Inferior parietal cortex (tissue), 1 donor: Measurements from ENCODE around the gene CXCL13.
A peak's percentile ranks its signal among the peaks of the same experiment; 100 is the strongest.
"Not testable (repeated sequence)": the region's sequence is repeated elsewhere in the genome, so short reads cannot be mapped to it uniquely, and the experiment has no call there.

Experiments used
- DNase-seq: peaks from one replicate; pipeline ENCODE4 v3.0.0-alpha.2; 2016; ENCODE audit errors: extremely low spot score

Gene CXCL13

DNA sequence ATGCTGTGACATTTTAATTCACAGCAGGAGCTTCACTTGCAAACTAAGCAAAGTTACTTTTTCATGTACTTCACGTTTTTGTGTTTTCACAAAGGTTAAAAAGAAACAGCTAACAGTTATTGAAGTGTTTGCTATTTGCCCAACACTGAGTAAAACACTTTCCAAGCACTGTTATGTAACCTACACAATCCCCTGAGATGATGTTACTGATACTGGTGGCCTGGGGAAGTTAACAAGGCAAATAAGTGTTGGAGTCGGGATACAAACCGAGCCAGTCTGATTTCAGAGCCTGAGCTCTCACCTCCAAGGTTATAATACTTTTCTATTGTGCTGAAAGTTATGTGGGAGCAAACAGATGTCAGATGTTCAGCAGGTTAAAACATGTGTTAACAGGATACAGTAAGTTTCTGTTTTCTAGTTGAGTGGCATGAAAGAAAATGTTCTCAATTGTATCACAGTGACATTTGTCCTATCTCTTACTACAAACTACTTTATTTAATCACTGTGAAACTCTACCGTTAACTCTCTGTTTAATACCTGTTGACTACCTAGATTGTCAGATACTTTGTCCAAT lies 3.9 kb upstream of the CXCL13 start:
- DNase-seq: no peak

- DNase-seq: no peak
Measured at GRCh38 chr4:77613267-77613666, 7.6 kb downstream of the CXCL13 start.

DNA sequence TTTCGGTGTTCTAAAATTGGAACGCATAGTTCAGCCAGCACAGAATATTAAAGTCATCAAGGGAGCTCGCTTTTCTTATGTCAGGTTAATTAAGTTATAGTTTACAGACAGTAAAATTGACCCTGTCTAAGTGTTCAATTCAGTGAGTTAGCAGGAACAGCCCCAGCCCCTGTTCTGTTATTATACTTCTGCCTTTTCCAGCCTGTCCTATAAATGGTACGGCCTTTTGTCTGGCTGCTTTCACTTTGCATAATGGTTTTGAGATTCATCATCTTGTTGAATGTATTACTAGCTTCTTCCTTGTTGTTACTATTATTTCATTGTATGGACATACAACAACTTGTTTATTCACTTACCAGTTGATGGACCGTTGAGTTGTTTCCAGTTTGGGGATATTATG lies 9.5 kb downstream of the CXCL13 start:
- no peak for DNase-seq

DNA sequence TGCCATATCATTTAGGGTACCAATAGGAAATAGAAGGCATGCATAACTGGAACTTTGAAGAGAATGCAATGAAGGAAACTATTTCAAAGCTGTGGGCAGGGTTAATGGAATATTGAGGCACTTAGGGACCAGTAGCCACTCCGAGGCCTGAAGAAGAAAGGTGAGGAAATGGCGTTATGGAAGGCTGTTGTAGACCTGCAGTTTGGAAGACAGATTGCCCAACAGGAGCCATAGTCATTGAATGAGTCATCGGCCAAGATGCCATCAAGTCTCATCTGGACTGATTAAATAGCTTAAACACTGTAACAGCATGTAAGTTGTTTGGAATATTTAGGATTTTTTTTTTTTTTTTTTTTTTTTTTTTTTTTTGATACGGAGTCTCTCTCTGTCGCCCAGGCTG lies 11.6 kb downstream of the CXCL13 start:
- DNase-seq: no peak

DNA sequence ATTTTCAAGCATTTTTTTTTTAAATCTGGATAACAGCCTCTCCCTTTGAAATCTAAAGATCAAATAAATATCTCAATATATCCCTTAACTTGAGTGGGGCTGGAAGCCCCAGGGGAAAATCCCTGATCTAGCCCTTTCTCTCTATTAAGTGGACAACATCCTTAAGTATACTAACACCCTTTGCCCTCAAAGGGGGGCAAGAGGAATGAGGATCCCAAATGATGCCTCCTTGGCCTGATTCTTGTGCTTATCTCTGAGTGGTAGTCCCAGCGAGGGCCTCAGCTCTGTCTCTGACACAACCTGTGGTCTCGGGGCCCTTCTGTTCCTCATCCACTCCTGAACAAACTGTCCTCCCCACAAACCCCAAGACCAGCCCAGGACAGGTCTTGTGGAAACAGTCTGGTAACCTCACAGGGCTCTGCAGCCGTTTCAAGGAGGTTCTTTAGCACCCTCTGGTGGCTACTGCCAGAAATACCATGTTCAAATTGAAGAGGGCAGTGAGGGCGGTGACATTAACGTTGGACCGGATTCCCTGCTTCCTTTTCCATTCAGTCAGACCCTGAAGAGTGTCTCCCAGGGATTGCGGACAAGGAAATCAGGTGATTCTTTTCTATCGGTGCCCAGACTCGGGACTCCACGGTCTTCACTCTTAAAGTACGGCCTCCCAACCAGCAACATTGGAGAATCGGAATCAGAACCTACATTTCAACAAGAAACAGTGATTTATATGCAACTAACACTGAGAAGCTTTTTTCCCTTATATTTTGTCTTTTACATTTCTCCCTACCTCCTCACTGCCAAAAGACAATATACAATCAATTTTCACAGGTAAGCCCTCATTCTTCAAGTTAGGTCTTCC lies 13.0 kb downstream of the CXCL13 start:
- DNase-seq: peak; percentile 90

- DNase-seq: peak; percentile 47
Measured at GRCh38 chr4:77619408-77619807, 13.8 kb downstream of the CXCL13 start.

- DNase-seq: no peak
Measured at GRCh38 chr4:77621254-77621653, 15.6 kb downstream of the CXCL13 start.

DNA sequence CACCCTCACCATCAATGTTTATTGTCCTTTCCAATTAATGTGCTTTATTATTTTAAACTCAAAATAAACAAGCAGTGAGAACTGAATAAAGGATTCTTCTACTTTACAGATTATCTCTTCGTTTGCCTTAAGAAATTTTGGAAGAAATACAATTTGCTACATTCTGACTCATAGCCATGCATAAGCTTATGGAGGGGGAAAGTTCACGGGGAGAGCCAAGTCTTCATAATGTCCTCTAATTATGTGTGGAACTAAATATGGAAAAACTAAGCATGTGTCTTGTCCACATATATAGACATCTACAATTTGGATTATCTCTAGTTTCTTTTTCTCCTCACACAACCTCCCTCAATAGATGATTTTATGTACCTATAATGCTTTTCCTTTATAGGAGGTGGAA lies 17.5 kb downstream of the CXCL13 start:
- no peak for DNase-seq

GRCh38 chr4:77624213-77624612 lies 18.6 kb downstream of the CXCL13 start:
- DNase-seq: no peak

GRCh38 chr4:77625485-77625884 lies 19.9 kb downstream of the CXCL13 start:
- no peak for DNase-seq

DNA sequence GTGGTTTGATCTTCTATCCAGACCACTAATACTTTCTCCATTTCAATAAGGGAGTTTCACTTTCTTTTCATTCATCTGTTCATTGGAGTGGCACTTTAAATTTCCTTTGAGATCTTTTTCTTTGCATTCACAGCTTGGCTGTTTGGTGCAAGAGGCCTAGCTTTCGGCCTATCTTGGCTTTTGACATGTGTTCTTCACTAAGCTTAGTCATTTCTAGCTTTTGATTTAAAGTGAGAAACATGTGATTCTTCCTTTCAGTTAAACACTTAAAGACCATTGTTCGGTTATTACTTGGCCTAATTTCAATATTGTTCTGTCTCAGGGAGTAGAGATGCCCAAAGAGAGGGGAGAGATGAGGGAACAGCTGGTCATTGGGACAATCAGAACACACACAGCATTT lies 24.3 kb downstream of the CXCL13 start:
- no peak for DNase-seq

DNA sequence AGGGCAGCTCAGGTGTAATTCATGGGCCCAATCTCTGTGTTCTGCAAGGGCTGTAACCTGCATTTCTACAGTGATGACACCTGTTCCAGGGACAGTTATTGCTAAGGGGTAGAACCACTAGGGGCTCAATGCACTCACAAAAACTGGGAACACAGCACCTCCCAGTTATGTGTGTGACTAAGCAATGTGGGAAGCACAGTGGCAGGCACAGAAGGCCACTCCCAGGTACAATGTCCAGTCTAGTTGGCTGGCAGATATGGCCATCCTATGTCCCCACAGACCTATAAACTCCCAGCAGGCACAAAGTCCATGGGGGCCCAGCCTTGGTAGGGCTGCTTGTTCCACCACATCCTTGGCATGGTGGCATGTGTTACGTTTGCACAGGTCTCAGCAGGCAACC lies 25.7 kb downstream of the CXCL13 start:
- no peak for DNase-seq

DNA sequence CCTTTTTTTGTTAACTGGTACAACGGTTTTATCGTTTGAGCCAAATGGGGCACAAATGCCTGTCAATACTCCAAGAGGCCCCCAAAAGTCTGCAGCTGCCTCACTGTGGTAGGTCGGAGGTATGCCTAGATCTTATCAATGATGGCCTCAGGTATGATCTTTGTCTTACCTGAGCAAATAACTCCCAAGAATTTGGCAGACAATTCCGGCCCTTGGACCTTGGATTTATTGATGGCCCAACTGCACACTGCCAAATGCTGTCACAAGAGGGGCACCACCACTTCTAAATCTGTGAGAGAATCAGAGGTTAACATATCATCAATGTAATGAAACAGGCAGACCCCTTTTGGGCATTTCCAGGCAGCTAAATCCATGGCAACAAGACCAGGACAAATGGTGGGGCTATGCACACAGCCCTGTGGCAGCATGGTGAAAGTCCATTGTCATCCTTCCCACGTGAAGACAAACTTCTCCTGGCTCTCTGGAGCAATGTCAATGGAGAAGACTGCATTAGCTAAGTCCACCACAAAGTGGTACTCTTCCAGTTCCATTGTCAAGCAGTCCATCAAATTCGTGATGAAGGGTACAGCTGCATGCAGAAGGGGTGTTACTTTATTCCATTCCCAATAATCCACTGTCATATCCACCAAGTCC lies 28.6 kb downstream of the CXCL13 start:
- no peak for DNase-seq

DNA sequence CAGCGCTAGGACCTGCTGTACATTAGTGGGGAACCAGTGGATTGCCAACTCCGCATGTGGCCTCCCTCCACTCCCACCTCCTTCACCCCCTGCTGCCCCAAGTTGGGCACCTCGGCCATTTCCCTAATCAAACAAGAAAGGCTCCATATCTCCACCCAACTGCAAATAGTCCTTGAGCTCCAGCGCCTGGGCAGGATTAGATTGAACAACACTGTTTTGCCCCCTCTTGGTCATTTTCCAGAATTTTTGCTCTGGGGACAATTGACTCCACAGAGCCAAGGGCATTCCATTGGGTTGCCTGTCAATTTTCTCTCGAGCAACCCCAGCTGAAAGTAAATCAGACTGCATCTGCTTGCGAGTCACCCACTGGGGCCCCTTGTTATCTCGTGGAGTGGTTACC lies 29.6 kb downstream of the CXCL13 start:
- no peak for DNase-seq

GRCh38 chr4:77635876-77636275 lies 30.3 kb downstream of the CXCL13 start:
- DNase-seq: no peak

GRCh38 chr4:77636902-77637301 lies 31.3 kb downstream of the CXCL13 start:
- no peak for DNase-seq

DNA sequence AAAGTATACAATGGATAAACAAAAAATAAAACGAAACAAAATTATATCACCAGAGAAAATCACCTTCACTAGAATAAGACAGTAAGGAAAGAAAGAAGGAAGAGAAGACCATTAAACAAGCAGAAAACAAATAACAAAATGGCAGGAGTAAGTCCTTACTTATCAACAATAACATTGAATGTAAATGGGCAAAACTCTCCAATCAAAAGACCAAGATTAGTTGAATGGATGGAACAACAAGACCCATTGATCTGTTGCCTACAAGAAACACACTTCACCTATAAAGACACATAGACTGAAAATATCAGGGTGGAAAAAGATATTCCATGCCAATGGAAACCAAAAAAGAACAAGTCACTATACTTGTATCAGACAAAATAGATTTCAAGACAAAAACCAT lies 38.4 kb downstream of the CXCL13 start:
- DNase-seq: not testable (repeated sequence)

- DNase-seq: no peak
Measured at GRCh38 chr4:77650787-77651186, 45.2 kb downstream of the CXCL13 start.

- DNase-seq: no peak
Measured at GRCh38 chr4:77651820-77652219, 46.2 kb downstream of the CXCL13 start.

DNA sequence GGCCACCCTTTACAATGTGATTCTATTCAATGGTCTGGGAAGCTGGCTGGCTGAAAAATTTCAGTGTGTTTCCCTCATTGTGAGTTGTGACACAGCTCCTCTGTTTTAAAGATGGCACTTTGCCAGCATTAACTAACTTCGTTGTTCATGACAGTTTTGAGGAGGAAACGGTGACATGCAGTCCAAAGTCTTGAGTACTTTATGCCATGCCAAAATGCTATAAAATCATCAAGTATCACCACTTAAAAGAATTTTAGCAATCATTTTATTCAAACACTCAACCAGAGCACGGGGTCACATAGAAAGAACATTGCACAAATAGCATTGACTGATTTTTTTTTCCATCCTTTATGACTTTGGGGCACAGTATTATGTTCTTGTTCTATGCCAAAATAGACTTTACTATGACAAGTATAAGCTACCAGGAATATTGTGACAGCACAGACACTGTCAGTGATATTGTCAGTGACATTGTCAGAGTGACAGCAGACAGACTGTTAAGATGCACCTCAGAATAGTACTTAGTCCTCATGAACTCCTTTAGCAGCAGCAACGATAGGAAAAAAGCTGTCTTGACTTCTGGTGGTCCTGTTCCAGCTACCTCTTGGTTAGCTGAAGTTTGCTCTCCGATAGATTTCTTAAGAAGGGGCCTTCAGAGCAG lies 46.7 kb downstream of the CXCL13 start:
- peak; percentile 40 for DNase-seq

DNA sequence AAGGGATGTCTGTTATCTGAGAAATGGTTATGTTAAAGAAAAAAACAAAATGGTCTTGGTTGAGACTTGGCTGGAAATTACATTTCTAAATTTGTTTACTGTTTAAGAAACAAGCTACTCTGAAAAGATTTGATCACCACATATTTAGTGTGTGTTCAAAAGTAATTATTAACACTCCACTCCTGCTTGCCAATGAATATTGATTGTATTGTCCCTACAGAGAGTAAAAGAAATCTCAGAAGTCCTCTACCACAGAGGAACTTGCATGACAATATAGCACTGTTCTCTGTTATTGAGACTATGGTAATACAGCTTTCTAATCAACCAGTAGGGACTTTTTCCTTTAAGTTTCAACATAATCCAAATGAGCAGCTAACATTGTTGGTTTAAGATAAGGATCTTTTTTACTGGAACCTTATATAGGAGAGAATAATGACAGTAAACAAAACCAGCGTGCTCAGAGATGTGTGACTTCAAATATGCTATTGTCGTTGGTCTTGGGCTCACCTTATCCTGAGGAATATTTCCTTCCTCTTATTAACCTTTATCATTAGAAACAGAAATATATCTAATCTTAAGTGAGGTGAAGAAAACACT lies 47.6 kb downstream of the CXCL13 start:
- no peak for DNase-seq

- not testable (repeated sequence) for DNase-seq
Measured at GRCh38 chr4:77660318-77660717, 54.7 kb downstream of the CXCL13 start.
